Endothelial cell (in vitro differentiated cells): Measurements from ENCODE around the gene CSTF3. TPM values are rescaled to one million over a fixed set of nuclear protein-coding genes. Genes with fewer than 3 reads are reported as not detected.

Experiments used
- DNase-seq: peaks from one replicate; pipeline ENCODE4 v3.0.0; 2021; ENCODE audit warnings: low spot score
- H3K27ac Mint-ChIP-seq: one replicate; pipeline ENCODE4 v1.8.0; 2021; ENCODE audit warnings: mixed read lengths, inconsistent platforms; ENCODE audit not compliant: unreplicated experiment
- H3K27me3 Mint-ChIP-seq: one replicate; pipeline ENCODE4 v1.8.0; 2021; ENCODE audit warnings: mild to moderate bottlenecking, moderate library complexity, mixed read lengths, inconsistent platforms; ENCODE audit not compliant: unreplicated experiment
- H3K36me3 Mint-ChIP-seq: one replicate; pipeline ENCODE4 v1.8.0; 2021; ENCODE audit warnings: mild to moderate bottlenecking, low read depth, mixed read lengths, inconsistent platforms; ENCODE audit not compliant: unreplicated experiment
- H3K4me1 Mint-ChIP-seq: one replicate; pipeline ENCODE4 v1.8.0; 2021; ENCODE audit warnings: mild to moderate bottlenecking, mixed read lengths, inconsistent platforms; ENCODE audit not compliant: unreplicated experiment
- H3K4me3 Mint-ChIP-seq: one replicate; pipeline ENCODE4 v1.8.0; 2021; ENCODE audit warnings: mild to moderate bottlenecking, mixed read lengths, inconsistent platforms; ENCODE audit not compliant: unreplicated experiment
- H3K9me3 Mint-ChIP-seq: one replicate; pipeline ENCODE4 v1.8.0; 2021; ENCODE audit warnings: mixed read lengths, inconsistent platforms; ENCODE audit not compliant: unreplicated experiment
- CTCF ChIP-seq: fragments of 200-600 bp; sonication (generic); IDR thresholded peaks from one replicate; pipeline ENCODE4 v1.5.0; 2021; ENCODE audit warnings: antibody characterized with exemption; ENCODE audit not compliant: unreplicated experiment
- total RNA-seq: library from RNA; stranded (reverse); fragmentation: NEBNext Ultra II Directional; extraction: Animal tissue kit (Norgen Biotek cat#: 25700); gene quantifications from one replicate; pipeline ENCODE4 v1.2.1, GENCODE V29; 2021; ENCODE audit not compliant: unreplicated experiment

Gene CSTF3
- total RNA-seq, 1 donor from 2014 or later: 23.0 TPM

DNA sequence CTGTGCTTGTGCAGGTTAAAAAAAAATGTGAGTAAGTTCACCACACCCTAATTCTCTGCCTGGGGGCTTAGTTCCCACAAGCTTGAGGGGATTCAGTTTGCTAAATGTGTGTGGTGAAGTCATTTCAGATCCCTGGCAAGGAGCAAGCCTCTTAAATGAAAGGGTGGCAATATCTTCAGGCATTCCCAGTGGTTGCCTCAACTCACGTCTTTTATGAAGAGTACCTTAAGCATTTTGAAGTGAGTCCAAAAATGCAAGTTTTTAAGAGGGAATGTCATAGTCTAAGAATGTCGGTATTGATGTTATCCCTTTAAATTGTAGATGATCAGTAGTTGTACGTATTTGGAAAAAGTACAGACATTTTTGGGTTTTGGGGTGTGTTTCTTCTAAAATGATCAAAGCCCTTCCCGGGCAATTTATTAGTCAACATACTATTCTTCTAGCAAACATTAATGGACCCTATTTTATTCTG lies 117.0 kb downstream of the CSTF3 start:
- DNase-seq: no peak
- no peak for TF ChIP-seq CTCF
- Mint-ChIP-seq H3K4me1 (peaks cover 14% of the 10 kb centered on the region), H3K27ac (no peak overlapping the region), H3K9me3 (no peaks in the 10 kb centered on the region), H3K27me3 (peaks cover 6% of the 10 kb centered on the region), H3K4me3 (no peak overlapping the region), H3K36me3 (peaks cover 28% of the 10 kb centered on the region)

DNA sequence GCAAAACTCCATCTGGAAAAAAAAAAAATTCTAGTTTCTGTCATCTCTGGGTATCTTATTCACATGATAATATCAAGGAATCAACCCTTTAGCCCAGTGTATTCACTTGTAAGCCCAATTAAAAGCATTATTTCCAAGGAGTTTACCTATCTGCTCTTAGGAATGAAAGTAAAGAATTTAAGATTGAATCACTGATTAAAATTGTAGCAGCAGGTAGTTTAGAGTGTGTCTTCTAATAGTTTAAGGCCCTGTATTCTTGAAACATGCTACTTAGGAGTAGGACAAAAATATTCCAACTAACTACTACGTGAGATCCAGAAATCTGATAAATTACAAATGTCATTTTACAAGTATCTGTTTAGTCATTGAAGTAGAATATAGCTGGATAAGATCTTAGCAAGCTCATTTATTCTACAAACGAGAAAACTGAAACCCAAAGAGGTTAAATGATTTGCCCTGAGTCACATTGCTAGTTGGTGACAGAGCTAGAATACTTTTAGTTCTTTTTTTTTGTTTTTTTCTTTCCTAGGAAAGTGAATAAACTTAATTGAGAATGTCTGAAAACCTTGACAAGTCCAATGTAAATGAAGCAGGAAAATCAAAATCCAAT lies 118.0 kb downstream of the CSTF3 start:
- no peaks in the 10 kb centered on the region for H3K9me3 Mint-ChIP-seq
- H3K27me3 Mint-ChIP-seq: peaks cover 6% of the 10 kb centered on the region
- DNase-seq: no peak
- H3K27ac Mint-ChIP-seq: no peak overlapping the region
- H3K4me1 Mint-ChIP-seq: peaks cover 8% of the 10 kb centered on the region
- no peak for TF ChIP-seq CTCF
- peaks cover 27% of the 10 kb centered on the region for H3K36me3 Mint-ChIP-seq
- H3K4me3 Mint-ChIP-seq: no peak overlapping the region

DNA sequence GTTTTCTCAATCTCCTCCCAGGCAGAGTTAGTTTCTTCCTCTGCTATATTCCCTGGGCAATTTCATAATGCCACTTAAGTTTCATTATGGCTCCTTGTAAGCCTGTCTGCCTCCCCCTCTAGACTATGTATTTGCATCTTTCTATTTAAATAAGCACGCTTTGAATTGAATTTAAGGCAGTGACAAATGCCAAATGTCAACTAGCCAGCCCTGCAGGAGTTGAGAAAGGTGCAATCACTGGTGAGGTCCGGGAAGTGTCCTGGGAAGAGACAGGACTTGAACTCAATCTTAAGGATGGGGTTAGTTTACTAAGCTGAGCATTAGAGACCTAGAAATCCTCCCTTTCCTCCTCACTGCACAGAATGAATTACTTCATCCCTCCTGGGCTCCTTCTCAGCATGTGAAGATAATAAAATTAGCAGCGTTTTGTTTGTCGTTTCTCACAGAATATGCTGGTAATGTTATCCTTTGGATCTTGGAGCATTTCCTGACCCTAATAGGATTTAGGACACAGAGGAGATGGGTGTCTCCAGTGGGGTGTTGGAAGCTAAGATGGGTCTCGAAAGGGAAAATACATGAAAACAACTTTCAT lies 120.3 kb downstream of the CSTF3 start:
- H3K9me3 Mint-ChIP-seq: no peaks in the 10 kb centered on the region

GRCh38 chr11:33040033-33040861 lies 121.0 kb downstream of the CSTF3 start:
- Mint-ChIP-seq H3K27me3 (peaks cover 6% of the 10 kb centered on the region), H3K4me3 (peak overlapping the region; percentile 89)

More for the DNA sequence above, 120.3 kb downstream of the CSTF3 start:
- peaks cover 12% of the 10 kb centered on the region for H3K36me3 Mint-ChIP-seq
- H3K27me3 Mint-ChIP-seq: peaks cover 6% of the 10 kb centered on the region
- DNase-seq: no peak
- peaks cover 8% of the 10 kb centered on the region for H3K4me1 Mint-ChIP-seq
- H3K4me3 Mint-ChIP-seq: peak overlapping the region; percentile 89
- peak overlapping the region; percentile 48 for H3K27ac Mint-ChIP-seq
- no peak for TF ChIP-seq CTCF

More at GRCh38 chr11:33040033-33040861, 121.0 kb downstream of the CSTF3 start:
- H3K36me3 Mint-ChIP-seq: peaks cover 7% of the 10 kb centered on the region
- no peaks in the 10 kb centered on the region for H3K9me3 Mint-ChIP-seq
- H3K27ac Mint-ChIP-seq: peak overlapping the region; percentile 48
- DNase-seq: no peak
- no peak for TF ChIP-seq CTCF
- H3K4me1 Mint-ChIP-seq: peaks cover 8% of the 10 kb centered on the region
